ENCODE measurements around the gene TEX264.

The TEX264 gene

DNA sequence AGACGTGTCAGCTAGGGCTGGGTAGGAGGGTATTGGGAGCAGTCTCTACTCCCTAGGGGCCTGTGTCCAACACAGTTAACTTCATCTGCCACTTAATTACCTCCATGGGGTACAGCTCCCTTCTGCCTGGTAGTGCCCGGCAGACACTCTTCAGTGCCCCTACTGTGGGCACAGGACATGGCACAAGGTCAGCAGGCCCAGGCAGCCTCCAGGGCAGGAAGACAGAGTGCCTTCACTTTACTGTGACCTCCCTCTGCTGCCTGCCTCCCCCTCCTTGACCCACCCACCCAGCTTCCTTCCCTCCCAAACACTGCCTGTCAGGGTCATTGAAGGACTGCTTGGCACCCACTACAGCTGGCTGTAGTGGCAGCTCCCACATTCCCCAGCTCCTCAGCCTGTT, 29.4 kb downstream of the TEX264 start:
- no peak for DNase-seq

GRCh38 chr3:51702156-51702555, 31.1 kb downstream of the TEX264 start:
- no peak for DNase-seq

DNA sequence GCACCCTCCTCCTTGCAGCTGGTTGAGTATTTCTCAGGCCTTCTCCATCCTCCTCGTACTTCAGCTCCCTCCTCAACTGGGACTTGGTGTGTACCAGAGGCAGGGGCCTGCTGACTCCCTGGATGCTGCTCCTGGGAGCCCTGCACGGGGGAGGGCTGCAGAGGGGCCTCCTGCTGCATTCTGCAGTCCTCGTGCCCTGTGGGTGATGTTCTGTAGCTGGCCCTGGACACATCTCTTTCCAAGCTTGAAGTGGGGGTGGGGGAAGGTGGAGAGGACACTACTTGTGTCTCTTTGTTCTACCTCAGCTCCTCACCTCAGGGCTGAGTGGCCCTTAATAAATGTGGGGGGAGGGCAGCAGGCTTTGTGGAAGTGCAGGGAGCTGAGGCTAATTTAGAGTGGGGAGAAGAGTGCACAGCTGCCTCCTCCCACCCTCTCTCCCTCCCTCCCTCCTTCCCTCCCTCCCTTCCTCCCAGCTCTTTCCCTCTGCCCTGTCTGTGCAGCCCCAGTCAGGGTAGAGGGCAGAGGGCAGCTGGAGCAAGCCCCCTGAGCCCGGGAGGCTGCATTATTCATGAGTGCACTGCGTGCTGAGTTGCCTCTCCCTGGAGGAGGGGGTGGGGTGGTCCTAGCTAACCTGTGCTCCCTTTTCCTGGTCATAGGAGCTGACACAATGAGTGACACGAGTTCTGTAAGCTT, 32.2 kb downstream of the TEX264 start:
- DNase-seq: no peak

DNA sequence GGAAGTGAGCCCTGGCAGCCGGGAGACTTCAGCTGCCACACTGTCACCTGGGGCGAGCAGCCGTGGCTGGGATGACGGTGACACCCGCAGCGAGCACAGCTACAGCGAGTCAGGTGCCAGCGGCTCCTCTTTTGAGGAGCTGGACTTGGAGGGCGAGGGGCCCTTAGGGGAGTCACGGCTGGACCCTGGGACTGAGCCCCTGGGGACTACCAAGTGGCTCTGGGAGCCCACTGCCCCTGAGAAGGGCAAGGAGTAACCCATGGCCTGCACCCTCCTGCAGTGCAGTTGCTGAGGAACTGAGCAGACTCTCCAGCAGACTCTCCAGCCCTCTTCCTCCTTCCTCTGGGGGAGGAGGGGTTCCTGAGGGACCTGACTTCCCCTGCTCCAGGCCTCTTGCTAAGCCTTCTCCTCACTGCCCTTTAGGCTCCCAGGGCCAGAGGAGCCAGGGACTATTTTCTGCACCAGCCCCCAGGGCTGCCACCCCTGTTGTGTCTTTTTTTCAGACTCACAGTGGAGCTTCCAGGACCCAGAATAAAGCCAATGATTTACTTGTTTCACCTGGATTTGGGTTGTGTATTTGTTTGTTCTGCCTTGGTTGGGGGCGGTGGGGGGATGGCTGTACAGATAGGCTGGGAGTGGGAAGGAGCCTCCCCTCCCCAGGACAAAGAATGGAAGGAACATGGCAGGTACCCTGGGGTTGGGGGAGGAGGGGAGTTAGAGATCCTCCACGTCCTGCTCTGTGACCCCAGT, 32.9 kb downstream of the TEX264 start:
- DNase-seq: no peak

- DNase-seq: no peak
These were observed 33.5 kb downstream of the TEX264 start for GRCh38 chr3:51704511-51704950.

GRCh38 chr3:51705276-51706020, 34.4 kb downstream of the TEX264 start:
- no peak for DNase-seq

- no peak for DNase-seq
These were observed 35.0 kb downstream of the TEX264 start for GRCh38 chr3:51706021-51706485.

DNA sequence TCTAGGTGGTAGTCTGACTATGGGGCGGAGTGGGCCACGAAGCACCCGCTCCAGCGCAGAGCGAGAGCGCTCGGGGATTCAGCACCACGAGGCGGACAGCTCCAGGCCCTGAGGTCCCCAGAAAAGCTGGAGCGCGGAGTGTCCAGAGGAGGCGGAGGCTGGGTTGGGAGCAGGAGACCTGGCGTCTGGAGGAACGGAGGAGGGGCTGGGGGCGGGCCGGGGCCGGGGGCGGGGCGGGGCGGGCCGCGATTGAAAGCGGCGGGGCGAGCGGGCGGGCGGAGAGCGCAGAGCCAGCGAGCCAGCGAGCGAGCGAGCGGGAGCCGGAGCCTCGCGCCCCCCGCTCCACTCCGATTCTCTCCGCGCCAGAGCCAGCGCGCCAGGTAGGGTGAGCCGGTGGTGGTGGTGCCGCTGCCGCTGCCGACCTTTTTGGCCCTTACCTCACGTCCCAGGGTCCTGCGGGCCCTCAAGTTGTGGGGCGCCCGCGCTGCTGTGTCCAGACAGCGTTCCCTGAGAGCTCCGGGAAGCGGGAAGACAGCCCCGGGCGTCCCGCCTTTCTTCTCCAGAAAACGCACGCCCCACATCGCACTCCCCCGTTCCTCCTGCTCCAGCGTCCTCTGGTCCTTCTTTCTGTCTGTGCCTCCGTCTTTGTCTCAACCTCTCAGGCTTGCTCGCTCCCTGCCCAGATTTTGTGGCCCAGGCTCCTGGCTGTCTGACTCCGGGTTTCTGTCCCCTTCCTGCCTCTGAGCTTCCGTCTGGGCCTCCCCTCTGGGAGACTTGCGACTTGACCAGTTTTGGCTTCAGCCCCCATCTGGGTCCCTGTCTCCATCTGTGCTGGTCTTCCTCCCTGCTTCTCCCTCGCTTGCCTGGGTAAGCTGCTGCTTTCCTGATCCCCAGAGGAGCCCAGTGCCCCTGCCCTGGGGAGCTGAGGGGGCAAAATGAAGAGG, 36.0 kb downstream of the TEX264 start, which contains the start of gene GRM2:
Gene GRM2 (plus strand): TSS at position 281 of the 944 bp plus-strand sequence. CDS start 1,916 bp downstream, outside the sequence.
- no peak for DNase-seq

GRCh38 chr3:51708216-51708845, 37.3 kb downstream of the TEX264 start:
- DNase-seq: no peak

DNA sequence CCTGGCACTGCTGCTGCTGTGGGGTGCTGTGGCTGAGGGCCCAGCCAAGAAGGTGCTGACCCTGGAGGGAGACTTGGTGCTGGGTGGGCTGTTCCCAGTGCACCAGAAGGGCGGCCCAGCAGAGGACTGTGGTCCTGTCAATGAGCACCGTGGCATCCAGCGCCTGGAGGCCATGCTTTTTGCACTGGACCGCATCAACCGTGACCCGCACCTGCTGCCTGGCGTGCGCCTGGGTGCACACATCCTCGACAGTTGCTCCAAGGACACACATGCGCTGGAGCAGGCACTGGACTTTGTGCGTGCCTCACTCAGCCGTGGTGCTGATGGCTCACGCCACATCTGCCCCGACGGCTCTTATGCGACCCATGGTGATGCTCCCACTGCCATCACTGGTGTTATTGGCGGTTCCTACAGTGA, 38.0 kb downstream of the TEX264 start:
- DNase-seq: no peak

GRCh38 chr3:51709675-51710074, 38.6 kb downstream of the TEX264 start:
- no peak for DNase-seq

DNA sequence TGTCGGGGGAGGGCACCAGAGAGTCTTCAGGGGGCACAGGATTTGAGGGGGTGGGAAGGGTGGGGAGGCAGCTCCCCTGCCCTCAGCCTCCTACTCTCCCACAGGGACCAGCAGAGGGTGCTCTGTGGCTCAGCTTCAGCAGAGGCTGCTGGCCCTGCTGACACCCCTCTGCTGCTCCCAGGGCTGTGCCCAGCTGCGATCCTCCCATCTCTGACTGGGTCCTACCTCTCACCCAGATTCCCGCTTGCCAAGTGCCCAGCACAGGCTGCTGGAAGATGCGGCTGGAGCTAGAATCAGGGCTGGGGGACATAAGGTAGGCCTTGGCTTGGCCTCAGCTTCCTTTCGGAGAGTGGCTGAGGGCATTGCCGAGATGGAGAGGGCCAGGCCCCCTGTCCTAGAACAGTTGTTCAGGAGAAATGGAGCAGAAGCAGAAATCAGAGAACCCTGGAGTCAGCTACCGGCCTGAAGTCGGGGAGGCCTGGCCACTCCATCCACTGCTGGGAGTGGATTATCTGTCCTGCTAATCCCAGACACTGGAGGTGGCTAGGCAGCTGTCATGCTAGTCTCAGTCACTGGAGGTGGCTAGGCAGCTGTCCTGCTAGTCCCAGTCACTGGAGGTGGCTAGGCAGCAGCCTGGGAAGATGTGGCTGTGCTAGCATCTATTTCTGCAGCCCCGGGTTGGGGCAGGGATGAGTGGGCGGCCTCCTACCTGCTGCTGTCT, 39.7 kb downstream of the TEX264 start:
- peak; percentile 26 for DNase-seq

DNA sequence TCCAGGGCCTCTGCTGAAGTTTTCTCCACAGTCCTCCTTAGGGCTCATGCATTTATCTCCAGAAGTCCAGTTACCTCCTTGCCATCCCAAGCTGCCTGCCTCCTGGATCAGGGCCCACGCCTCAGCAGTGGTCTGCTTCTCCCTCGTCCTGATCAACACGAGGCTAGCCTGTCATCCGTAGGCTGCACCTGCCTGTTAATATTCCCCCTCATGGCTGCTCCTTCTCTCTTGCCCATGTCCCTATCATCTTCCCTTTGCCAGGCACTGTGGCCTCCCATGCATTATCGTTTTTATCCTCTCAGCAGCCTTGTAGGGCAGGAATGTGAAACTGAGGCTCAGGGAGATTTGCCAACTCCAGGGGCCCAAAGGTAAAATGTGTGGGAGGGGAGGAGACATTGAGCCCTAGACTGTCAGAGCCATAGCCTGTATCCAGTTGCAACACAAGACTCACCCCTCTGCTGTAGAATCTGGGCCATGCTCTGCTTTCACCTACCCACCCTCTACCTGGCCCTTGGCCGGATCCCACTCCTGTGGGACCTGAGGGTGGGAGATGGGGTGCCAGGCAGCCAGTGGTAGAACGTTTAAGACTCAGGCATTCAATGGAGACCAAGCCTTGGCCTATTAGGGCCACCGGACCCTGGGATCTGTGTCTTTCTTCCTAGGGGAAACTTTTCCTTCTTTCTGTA, 40.4 kb downstream of the TEX264 start:
- DNase-seq: no peak

GRCh38 chr3:51712038-51712420, 41.0 kb downstream of the TEX264 start:
- no peak for DNase-seq

GRCh38 chr3:51712511-51712931, 41.5 kb downstream of the TEX264 start:
- DNase-seq: no peak

GRCh38 chr3:51712963-51713362, 41.9 kb downstream of the TEX264 start:
- no peak for DNase-seq

DNA sequence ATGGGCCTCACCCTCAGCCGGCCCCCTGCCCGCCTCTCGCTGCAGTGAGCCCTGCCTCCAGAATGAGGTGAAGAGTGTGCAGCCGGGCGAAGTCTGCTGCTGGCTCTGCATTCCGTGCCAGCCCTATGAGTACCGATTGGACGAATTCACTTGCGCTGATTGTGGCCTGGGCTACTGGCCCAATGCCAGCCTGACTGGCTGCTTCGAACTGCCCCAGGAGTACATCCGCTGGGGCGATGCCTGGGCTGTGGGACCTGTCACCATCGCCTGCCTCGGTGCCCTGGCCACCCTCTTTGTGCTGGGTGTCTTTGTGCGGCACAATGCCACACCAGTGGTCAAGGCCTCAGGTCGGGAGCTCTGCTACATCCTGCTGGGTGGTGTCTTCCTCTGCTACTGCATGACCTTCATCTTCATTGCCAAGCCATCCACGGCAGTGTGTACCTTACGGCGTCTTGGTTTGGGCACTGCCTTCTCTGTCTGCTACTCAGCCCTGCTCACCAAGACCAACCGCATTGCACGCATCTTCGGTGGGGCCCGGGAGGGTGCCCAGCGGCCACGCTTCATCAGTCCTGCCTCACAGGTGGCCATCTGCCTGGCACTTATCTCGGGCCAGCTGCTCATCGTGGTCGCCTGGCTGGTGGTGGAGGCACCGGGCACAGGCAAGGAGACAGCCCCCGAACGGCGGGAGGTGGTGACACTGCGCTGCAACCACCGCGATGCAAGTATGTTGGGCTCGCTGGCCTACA, 44.4 kb downstream of the TEX264 start:
- DNase-seq: peak; percentile 70

- no peak for DNase-seq
These were observed 44.9 kb downstream of the TEX264 start for GRCh38 chr3:51715977-51716294.

- DNase-seq: no peak
These were observed 45.8 kb downstream of the TEX264 start for GRCh38 chr3:51716805-51717204.

- no peak for DNase-seq
These were observed 46.4 kb downstream of the TEX264 start for GRCh38 chr3:51717446-51717845.

Data from RPMI8226 (cell line).